Right ventricle myocardium superior (tissue), 1 donor: Measurements from ENCODE around the gene TMEM109. TPM values are rescaled to one million over a fixed set of nuclear protein-coding genes. Genes with fewer than 3 reads are reported as not detected.

Experiments
- ATAC-seq: fragments of 200-7000 bp; cut with Tn5 transposase; one replicate; pipeline ENCODE4 v1.9.1; 2020; ENCODE audit warnings: mild to moderate bottlenecking; ENCODE audit not compliant: poor library complexity
- DNase-seq: peaks from one replicate; pipeline ENCODE4 v3.0.0-alpha.2; 2020
- intact Hi-C: fragments of 100-400 bp; cut with DNase I; formaldehyde crosslinking; loops from one replicate; pipeline ENCODE4 v1.11.2; 2022
- total RNA-seq: library from RNA; stranded (reverse); fragmentation: NEBNext Ultra II Directional; extraction: Animal tissue kit (Norgen Biotek cat#: 25700); gene quantifications from one replicate; pipeline ENCODE4 v1.2.1, GENCODE V29; 2021
- donor health status: DM: no; HTN: yes; CAD: no; lungs with severe emphysema.

The TMEM109 gene
- total RNA-seq, 1 donor from 2014 or later: 82.2 TPM

- ATAC-seq (no peak), DNase-seq (no peak)
- intact Hi-C loops: loop anchor here (5.0 kb wide), 1 partner anchor 33 kb away; the partner anchor contains the start of gene CCDC86
These were observed 38.4 kb upstream of the TMEM109 start for GRCh38 chr11:60875366-60876167.

GRCh38 chr11:60876168-60876485, 37.8 kb upstream of the TMEM109 start:
- DNase-seq (no peak), ATAC-seq (no peak)
- intact Hi-C loops: loop anchor here (5.0 kb wide), 1 partner anchor 34 kb away; the partner anchor contains the start of gene CCDC86

DNA sequence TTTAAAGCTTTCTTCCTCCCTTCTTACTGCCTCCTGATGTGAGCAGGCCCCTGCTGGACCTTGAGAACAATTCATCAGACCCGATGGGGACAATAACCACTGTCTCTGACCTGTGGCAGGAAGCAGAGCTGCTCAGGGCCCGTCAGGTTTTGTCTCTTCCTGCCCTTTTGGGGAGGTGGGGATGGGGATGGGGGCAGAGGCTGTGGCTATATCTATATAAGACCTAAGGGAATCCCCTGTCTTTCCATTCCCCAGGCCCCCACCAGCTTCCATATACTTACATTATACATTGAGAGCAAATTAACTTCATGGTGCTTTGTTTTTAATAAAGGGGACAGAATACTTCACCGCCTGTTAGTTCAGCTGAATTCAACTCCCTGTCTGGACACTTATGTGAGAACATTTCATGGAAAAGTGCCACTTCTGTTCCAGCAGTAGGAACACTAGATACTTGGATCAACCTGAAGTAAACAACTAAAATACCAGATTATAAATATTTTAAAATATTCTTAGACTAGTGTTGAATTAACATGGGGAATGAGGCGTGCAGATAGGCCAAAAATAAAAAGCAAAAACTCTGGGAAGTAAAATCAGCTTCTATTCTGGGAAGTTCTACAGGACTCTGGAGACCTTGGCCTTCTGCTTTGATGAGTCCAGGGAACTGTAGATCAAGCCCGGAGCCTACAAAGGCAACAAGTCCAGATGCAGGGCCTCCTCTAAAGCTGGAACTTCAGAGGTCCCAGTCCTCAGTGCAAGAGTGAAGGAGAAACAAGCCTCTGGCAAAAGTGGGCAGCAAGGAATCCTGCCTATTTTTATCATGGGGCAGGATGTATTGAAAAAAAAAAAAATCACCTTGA, 35.5 kb upstream of the TMEM109 start:
- DNase-seq: no peak
- peak; percentile 84 for ATAC-seq
- intact Hi-C loops: loop anchor here (5.0 kb wide), 1 partner anchor 36 kb away; the partner anchor contains the start of gene CCDC86

GRCh38 chr11:60879104-60879503, 34.9 kb upstream of the TMEM109 start:
- intact Hi-C loops: loop anchor here (5.0 kb wide), 1 partner anchor 37 kb away; the partner anchor contains the start of gene CCDC86
- DNase-seq (no peak), ATAC-seq (no peak)

- ATAC-seq (no peak), DNase-seq (no peak)
- intact Hi-C loops: loop anchor here (5.0 kb wide), 1 partner anchor 38 kb away; the partner anchor contains the start of gene CCDC86
These were observed 33.9 kb upstream of the TMEM109 start for GRCh38 chr11:60879971-60880588.

- no peak for DNase-seq
- ATAC-seq: no peak
- intact Hi-C loops: no loop called here
These were observed 33.2 kb upstream of the TMEM109 start for GRCh38 chr11:60880643-60881282.

GRCh38 chr11:60887556-60887955, 26.4 kb upstream of the TMEM109 start:
- intact Hi-C loops: no loop called here
- DNase-seq (no peak), ATAC-seq (peak; percentile 84)

DNA sequence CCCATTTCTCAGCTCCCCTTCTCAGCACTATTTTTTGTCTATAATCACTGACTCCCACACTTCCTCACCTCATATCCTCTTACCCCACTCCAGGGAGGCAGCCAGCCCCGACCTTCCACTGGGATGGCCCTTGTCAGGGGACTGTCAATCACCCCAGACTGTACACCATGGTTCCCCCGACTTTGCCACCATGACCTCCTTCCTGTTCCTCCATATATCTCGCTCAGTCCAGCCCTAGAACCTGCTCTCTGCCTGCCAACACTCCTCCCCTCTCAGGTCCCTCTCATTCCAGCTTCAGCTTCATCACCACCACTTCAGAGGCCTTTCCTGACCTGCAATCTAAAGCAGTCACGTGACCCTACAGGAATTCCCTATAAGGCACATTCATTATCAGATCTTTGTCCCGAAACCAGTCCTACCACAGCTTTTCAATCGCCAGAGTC, 24.1 kb upstream of the TMEM109 start:
- ATAC-seq (no peak), DNase-seq (no peak)
- intact Hi-C loops: no loop called here

- intact Hi-C loops: no loop called here
- ATAC-seq (peak; percentile 9), DNase-seq (no peak)
These were observed 23.3 kb upstream of the TMEM109 start for GRCh38 chr11:60890696-60891095.

- DNase-seq (peak; percentile 65), ATAC-seq (no peak)
- intact Hi-C loops: no loop called here
These were observed 22.7 kb upstream of the TMEM109 start for GRCh38 chr11:60891103-60891741.

- DNase-seq: no peak
- no peak for ATAC-seq
- intact Hi-C loops: loop anchor here (5.0 kb wide), 1 partner anchor 63 kb away; no protein-coding TSS in a partner anchor
These were observed 18.3 kb upstream of the TMEM109 start for GRCh38 chr11:60895687-60896086.

DNA sequence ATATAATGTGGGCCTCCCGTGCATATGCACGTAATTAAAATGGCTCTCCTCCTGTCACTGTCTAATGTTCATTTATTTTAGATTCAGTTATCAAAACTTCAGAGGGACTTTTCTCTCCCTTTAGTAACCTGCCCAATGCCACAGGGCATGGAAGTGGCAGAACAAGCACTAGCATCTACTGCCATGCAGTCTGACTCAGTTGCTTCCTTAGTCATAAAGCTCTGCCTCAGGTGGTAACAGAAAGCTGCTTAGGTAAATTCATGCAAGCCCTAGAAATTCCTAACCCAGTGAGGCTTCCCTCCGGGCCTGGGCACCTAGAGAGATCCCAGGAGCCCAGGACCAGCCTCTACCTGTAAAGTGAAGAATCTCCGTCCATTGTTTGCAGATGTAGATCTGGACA, 16.5 kb upstream of the TMEM109 start:
- intact Hi-C loops: loop anchor here (5.0 kb wide), 1 partner anchor 65 kb away; no protein-coding TSS in a partner anchor
- DNase-seq (no peak), ATAC-seq (no peak)

- no peak for DNase-seq
- peak; percentile 69 for ATAC-seq
- intact Hi-C loops: loop anchor here (5.0 kb wide), 1 partner anchor 67 kb away; no protein-coding TSS in a partner anchor
These were observed 14.7 kb upstream of the TMEM109 start for GRCh38 chr11:60899046-60899936.

GRCh38 chr11:60899977-60900376, 14.0 kb upstream of the TMEM109 start:
- DNase-seq (no peak), ATAC-seq (no peak)
- intact Hi-C loops: loop anchor here (5.0 kb wide), 2 partner anchors 68 to 123 kb away; no protein-coding TSS in a partner anchor

- no peak for DNase-seq
- intact Hi-C loops: loop anchor here (5.0 kb wide), 1 partner anchor 124 kb away; no protein-coding TSS in a partner anchor
- peak; percentile 29 for ATAC-seq
These were observed 13.1 kb upstream of the TMEM109 start for GRCh38 chr11:60900673-60901404.

DNA sequence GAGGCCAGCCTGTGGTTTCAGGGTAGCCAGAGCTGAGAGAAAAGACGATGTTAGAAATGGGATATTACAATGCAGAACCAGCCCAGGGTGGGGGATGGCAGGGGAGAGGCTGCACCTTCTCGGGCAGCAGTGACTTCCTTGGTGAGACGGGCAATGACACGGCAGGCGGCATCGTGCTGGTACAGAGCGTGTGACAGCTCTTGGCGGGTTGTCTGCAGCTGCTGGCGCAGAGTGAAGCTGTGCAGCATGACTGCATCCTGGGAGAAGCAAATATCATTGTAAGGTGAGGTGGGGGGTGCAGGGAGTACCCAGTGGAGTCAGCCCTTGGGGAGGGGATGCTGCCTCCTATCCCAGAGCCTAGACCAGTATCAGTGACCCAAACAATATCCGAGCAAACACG, 11.3 kb upstream of the TMEM109 start:
- intact Hi-C loops: loop anchor here (5.0 kb wide), 1 partner anchor 125 kb away; no protein-coding TSS in a partner anchor
- ATAC-seq: no peak
- no peak for DNase-seq
